ENCODE data around the gene USP12.
"Not testable (repeated sequence)": the region's sequence is repeated elsewhere in the genome, so short reads cannot be mapped to it uniquely, and the experiment has no call there.

Gene USP12

DNA sequence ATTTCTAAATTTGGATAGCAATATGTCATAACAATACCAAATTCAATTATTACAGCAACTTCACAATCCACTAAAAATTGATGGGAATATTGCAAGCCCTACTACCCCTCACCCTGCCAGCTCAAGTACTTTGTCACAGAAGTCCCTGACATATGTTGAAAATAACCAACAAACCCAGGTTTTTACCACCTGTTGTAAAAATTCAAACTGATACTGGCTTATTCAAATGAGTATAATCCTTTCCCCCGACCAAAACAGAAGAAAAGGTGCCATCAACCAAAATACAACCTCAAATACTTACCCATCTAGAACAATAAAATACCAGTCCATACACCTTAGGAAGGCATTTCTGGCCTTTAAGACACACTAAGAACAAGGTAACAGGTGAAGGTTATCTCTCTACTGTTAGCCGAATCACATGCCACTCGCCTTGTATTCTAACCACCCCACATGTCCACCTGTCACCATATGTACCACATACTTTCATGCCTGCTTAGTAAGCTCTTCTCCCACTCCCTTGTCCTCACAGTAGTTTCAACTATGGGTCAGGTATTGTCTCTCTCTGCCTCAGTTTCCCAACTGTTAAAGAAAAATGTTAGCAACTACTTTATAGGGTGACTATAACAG, 53.1 kb downstream of the USP12 start:
- DNase-seq, result no peak

GRCh38 chr13:27117952-27118351, 53.7 kb downstream of the USP12 start:
- DNase-seq, result no peak

GRCh38 chr13:27117158-27117557, 54.5 kb downstream of the USP12 start:
- DNase-seq, result no peak

DNA sequence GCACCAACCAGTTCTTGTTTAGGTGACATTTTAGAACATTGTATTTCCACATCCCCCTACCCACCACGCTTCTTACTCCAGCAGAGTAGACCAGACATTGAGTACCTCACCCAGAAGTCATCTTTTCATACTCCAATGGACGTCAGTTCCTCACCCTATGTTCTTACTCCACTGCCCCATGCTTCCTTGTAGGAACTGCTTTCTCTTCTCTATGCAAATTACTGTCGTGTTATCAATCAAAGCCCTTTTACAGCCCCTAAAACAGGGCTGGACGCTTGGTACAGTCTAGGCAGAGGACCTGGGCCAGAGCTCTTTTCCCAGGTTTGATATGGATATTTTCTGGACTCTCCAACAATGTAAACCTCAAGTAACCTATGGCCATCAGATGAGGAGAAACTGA, 58.2 kb downstream of the USP12 start:
- no peak for DNase-seq

DNA sequence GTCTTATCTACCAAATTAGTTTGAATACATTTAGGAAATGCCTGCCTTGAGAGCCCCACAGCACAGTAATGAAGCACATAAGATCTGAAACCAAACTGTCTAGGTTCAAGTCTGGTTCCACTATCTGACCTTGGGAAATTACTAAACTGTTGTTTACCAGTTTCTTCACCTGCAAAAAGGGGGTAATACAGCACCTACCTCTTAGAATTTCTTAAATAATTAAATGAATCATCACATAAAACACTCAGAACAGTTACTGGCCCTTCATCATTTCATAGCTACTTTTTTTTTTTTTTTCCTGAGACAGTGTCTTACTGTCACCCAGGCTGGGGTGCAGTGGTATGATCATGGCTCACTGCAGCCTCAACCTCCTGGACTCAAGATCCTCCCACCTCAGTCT, 59.6 kb downstream of the USP12 start:
- no peak for DNase-seq

GRCh38 chr13:27110056-27110746, 61.4 kb downstream of the USP12 start:
- peak; percentile 72 for DNase-seq

- DNase-seq, result no peak
Observed at GRCh38 chr13:27106144-27106543, 65.5 kb downstream of the USP12 start.

- no peak for DNase-seq
Observed at GRCh38 chr13:27104606-27105005, 67.0 kb downstream of the USP12 start.

DNA sequence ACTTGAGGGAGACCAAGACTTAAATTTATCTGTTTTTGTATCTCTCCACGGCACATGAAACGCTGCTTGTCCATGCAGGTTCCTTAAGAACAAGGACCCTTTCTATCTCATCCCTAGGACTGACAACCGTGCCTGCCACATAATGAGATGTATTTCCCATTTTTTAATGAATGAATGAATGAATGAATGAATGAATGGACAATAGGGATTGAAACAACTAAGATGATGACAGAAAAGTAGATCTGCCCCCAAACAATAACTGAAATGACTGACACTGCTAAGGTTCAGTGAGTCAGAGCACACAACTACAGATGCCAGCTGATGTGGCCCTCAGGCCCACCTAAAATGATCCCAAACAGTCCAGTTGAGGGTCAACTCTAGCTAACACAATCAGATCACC, 69.8 kb downstream of the USP12 start:
- DNase-seq, result no peak

DNA sequence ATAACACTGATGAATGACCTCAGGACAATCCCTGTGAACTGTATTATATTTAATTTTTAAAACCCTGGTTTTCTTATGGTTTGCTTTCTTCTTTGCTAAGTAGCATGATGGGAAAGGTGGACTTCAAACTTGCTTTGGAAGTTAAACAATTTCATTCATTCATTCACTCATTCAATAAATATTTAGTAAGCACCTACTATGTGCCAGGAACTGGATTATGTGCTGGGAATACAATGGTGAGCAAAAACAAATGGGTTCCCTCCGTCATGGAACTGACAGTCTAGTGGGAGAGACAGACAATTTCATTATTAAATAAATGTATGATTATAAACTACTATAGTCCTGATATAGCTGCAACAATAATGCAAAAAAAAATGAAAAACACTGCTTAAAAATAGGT, 70.3 kb downstream of the USP12 start:
- DNase-seq, result no peak

- no peak for DNase-seq
Observed at GRCh38 chr13:27097691-27098090, 73.9 kb downstream of the USP12 start.

GRCh38 chr13:27091451-27091850, 80.2 kb downstream of the USP12 start:
- no peak for DNase-seq

- DNase-seq, result no peak
Observed at GRCh38 chr13:27088619-27089018, 83.0 kb downstream of the USP12 start.

DNA sequence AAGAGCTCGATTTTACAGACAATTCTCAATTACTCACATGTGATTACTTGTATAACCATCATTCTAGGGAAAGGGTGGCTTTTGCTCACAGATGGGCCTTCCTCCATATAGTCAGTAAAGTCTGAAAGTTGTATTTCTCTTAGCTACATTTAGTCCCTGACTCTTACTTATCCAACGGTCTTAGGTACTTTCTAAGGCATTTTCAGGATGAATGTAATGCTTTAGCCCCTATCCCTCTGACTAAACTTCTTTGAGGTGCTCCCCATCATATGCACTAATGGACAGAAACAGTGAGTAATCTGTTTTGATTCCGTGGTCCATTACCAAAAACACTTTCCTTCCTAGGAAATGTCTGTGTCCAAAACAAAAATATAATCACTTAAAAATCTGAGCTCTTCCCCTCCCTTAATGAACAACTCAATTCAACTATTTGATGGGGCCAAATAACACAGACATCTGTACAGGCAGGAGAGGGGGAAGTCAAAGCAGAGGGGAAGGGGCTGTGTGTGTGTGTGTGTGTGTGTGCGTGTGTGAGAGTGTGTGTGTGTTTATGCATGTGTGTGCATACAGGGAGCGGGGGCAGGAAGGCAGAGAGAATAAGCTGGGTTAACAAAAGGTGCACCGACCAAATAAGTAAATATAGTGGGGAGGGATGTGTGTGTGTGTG, 84.9 kb downstream of the USP12 start:
- no peak for DNase-seq

DNA sequence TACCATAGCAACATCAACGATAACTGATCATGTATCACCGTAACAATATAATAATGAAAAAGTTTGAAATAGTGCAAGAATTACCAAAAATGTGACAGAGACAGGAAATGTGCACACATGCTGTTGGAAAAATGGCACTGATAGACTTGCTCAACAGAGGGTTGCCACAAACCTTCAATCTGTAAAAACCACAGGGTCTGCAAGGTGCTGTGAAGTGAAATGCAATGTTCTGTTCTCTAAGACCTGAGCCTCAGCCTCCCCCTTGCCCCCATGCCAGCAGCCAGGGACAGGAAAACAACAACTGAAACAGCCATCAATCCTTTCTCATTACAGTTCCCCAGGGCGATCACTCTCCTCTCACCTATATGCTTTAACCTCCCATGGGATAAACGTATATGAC, 88.4 kb downstream of the USP12 start:
- DNase-seq, result no peak

DNA sequence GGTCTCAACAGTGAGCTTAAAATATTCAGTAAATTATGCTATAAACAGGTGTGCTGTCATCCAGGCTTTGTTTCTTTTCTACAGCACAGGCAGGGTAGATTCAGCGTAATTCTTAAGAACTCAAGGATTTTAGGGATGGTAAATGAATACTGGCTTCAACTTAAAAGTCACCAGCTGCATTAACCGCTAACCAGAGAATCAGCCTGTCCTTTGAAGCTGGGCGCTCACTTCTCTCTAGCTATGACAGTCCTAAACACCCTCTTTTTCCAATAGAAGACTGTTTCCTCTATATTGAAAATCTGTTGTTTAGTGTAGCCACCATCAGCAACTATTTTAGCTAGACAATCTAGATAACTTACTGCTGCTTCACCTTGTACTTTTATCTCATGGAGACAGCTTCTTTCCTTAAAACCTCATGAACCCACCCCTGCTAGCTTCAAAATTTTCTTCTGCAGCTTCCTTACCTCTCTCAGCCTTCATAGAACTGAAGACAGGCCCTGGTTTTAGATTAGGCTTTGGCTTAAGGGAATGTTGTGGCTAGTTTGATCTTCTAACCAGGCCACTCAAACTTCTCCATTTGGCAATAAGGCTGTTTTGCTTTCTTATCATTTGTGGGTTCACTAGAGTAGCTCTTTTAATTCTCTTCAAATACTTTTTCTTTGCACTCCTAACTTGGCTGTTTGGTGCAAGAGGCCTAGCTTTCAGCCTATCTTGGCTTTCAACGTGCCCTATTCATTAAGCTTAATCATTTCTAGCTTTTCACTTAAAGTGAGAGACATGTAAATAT, 89.5 kb downstream of the USP12 start:
- no peak for DNase-seq

DNA sequence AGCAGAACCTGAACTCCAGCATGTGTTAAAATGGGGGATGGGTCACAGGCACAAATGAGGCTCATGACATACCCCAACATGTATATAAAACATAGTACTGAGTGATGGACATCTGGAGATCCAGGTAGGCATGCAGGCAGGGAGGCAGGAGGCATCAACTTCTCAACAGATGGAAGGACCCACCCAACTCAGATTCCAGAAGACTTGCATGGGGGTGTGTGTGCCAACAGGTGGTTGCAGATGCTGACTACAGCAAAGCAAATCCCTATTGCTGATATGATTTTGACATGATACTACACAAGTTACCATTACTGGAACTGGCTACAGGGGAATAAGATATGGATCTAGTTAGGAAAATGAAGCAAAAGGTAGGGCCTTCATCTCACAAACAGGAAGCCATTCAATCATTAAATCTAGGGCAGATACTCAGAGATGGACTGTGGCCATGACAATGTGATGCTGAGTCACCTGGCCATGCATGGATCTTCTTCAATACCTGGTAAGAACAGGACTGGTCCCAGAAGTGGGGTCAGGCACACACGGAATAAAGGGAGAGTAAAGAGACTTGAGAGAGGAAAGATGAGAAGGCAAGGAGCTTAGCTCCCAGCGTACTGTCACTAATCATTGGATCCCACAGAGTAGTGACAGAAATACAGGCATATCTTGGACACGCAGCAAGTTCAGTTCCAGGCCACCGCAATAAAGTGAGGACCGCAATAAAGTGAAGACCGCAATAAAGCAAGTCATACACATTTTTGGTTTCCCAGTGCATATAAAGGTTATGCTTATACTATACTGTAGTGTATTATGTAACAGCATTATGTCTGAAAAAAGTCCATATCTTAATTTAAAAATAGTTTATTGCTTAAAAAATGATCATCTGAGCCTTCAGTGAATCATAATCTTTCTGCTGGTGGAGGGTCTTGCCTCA, 91.3 kb downstream of the USP12 start:
- no peak for DNase-seq

- DNase-seq, result no peak
Observed at GRCh38 chr13:27079421-27079958, 92.1 kb downstream of the USP12 start.

GRCh38 chr13:27077451-27077850, 94.2 kb downstream of the USP12 start:
- no peak for DNase-seq

DNA sequence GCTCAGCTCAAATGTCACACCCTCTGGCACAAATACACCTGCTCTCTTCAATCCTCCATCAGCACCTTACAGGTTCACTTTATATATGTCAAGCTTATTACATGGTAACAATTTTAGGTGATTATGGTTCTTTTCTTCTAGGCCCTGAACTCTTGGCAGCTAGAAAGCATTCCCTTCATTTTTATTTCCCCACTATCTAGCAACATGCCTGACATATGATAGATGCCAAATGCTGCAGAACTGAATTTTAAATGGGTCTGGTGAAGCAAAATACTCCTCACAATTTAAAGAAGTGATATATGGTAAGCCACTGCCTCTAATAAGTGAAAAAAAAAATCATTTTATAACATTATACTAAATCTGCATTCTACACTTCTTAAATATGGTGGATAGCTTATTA, 95.2 kb downstream of the USP12 start:
- peak; percentile 51 for DNase-seq

DNA sequence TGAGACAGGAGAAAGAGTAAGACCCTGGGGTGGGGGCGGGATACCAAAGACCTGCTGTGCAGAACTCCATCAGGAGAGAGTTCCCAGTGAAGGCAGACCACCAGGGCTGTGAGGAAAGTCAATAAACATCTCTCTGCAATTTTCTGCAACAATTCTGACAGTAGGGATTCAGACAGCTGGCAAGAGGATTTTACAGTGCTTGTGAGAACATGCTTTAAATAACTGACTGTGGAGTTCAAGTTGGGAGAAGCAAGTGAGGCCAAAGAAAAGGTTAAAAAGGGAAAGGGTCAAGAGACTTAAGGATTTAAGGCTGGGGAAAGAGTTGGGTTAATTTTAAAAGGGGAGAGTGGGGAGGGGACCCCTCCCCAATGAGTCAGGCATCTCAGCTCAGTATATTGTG, 98.4 kb downstream of the USP12 start:
- DNase-seq, result no peak

DNA sequence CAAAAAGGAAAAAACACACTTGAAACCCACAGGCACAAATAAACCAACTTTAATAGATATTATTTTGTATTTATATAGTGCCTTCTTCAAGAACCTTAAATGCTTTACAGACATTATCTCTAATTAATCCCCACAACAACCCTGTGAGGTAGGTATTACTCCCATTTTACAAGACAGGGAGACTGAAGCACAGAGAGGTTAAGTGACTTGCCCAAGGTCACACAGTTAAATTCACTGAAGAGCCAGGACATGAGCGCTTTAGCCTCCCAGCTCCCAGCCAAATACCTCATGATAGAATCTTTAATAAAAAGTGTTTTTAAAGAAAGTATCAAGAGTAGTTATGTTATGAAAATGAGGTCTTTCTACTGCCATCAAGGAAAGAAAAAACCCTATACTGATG, 105.5 kb downstream of the USP12 start:
- not testable (repeated sequence) for DNase-seq
